Tibial nerve (tissue), 4 donors: Measurements from ENCODE around the gene PVALB. TPM values are rescaled to one million over a fixed set of nuclear protein-coding genes. Genes with fewer than 3 reads are reported as not detected.
"Not testable (repeated sequence)": the region's sequence is repeated elsewhere in the genome, so short reads cannot be mapped to it uniquely, and the experiment has no call there.

Source experiments
- DNase-seq, 2 donors: peaks; one replicate each; pipeline ENCODE4 v3.0.0-alpha.2; 2019; ENCODE audit warnings: low spot score in 2 of 2
- H3K27ac ChIP-seq, 4 donors: fragments of 200-600 bp; sonication (generic) in 3 of 4; one replicate each; pipeline ENCODE4 v1.5.1; 2017 to 2019; ENCODE audit warnings: mild to moderate bottlenecking in 1 of 4
- H3K27me3 ChIP-seq, 2 donors: fragments of 200-600 bp; sonication (generic) in 1 of 2; one replicate each; pipeline versions ENCODE4 v1.5.1 to v1.6.0; 2017 to 2019
- H3K36me3 ChIP-seq, 3 donors: fragments of 200-600 bp; sonication (generic); one replicate each; pipeline ENCODE4 v1.5.1; 2018 to 2019
- H3K4me1 ChIP-seq, 4 donors: fragments of 200-600 bp; sonication (generic) in 3 of 4; one replicate each; pipeline ENCODE4 v1.5.1; 2017 to 2019
- H3K4me3 ChIP-seq, 4 donors: fragments of 200-600 bp; sonication (generic) in 3 of 4; one replicate each; pipeline ENCODE4 v1.5.1; 2017 to 2019; ENCODE audit warnings: mild to moderate bottlenecking in 1 of 4, moderate library complexity in 1 of 4
- H3K9me3 ChIP-seq, 4 donors: fragments of 200-600 bp; sonication (generic) in 3 of 4; one replicate each; pipeline ENCODE4 v1.5.1; 2017 to 2019
- EP300 ChIP-seq, 2 donors: sonication (generic); formaldehyde crosslinking; IDR thresholded peaks; one replicate each; pipeline ENCODE4 v1.6.1; 2017; ENCODE audit warnings: antibody characterized with exemption in 2 of 2, mild to moderate bottlenecking in 1 of 2
- POLR2A ChIP-seq, 2 donors: fragments of 450-650 bp; IDR thresholded peaks; one replicate each; pipeline ENCODE4 v1.6.1; 2017; ENCODE audit warnings: antibody characterized with exemption in 2 of 2, mild to moderate bottlenecking in 2 of 2, moderate library complexity in 2 of 2
- WGBS, 2 donors: methylation state at CpG; one replicate each; pipeline ENCODE4 v1.1.5; 2018; 5-methylcytosine and 5-hydroxymethylcytosine counted together
- total RNA-seq, 4 donors: library from RNA; depleted of rRNA; stranded (reverse); fragments of >200 nt; gene quantifications; one replicate each; pipeline ENCODE4 v1.1.0, GENCODE V29; 2016
- TF ChIP-seq, protein P1 (sequence below), 5 experiments: fragments of 200-600 bp in 3 of 5; fragments of 450-650 bp in 2 of 5; sonication (generic) in 3 of 5; IDR thresholded peaks; one replicate each; pipeline ENCODE4 v1.5.1; 2016 to 2019; ENCODE audit warnings: antibody characterized with exemption in 5 of 5, mild to moderate bottlenecking in 3 of 5, moderate library complexity in 2 of 5

The PVALB gene
- total RNA-seq, 4 donors from 2014 or later = not detected

DNA sequence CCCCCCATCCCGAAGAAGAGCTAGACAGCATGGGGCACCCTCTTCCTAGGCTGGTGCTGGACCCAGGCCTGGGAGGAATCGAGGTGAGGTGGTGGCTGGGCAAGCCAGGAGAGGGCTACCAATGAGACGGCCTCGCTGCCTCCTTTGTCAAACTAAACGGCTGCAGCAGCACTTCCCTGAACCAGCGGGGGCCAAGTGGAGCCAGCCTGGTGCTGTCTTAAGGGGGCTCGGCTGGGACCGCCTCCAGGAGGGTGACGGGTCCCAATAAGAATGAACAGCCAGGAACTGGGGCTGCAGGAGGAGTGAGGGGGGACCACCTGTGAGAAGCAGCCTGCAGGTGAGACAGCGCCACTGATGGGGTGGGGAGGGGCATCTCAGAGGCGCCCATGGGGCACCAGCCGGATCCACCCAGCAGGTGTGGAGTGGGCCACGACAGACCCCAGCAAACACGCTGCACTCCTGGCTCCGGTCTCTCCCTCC lies 58.0 kb downstream of the PVALB start:
- Histone ChIP-seq H3K4me3 (no peak overlapping the region), H3K9me3 (no peaks in the 10 kb centered on the region), H3K27ac (no peak overlapping the region), H3K27me3 (peaks cover 0 to 19% of the 10 kb centered on the region in 2 donors), H3K36me3 (peaks cover 0 to 50% (median 0%) of the 10 kb centered on the region in 3 donors), H3K4me1 (peaks cover 0 to 6% (median 0%) of the 10 kb centered on the region in 4 donors)
- 71 to 77% methylated on average over 12 of the region's 15 CpGs for WGBS, 2 donors
- TF ChIP-seq POLR2A (IDR thresholded peaks at IDR 0.05) (no peak), EP300 (IDR thresholded peaks at IDR 0.05) (no peak)
- TF ChIP-seq, protein P1, sequence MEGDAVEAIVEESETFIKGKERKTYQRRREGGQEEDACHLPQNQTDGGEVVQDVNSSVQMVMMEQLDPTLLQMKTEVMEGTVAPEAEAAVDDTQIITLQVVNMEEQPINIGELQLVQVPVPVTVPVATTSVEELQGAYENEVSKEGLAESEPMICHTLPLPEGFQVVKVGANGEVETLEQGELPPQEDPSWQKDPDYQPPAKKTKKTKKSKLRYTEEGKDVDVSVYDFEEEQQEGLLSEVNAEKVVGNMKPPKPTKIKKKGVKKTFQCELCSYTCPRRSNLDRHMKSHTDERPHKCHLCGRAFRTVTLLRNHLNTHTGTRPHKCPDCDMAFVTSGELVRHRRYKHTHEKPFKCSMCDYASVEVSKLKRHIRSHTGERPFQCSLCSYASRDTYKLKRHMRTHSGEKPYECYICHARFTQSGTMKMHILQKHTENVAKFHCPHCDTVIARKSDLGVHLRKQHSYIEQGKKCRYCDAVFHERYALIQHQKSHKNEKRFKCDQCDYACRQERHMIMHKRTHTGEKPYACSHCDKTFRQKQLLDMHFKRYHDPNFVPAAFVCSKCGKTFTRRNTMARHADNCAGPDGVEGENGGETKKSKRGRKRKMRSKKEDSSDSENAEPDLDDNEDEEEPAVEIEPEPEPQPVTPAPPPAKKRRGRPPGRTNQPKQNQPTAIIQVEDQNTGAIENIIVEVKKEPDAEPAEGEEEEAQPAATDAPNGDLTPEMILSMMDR (IDR thresholded peaks at IDR 0.05) = no peak
- no peak for DNase-seq

DNA sequence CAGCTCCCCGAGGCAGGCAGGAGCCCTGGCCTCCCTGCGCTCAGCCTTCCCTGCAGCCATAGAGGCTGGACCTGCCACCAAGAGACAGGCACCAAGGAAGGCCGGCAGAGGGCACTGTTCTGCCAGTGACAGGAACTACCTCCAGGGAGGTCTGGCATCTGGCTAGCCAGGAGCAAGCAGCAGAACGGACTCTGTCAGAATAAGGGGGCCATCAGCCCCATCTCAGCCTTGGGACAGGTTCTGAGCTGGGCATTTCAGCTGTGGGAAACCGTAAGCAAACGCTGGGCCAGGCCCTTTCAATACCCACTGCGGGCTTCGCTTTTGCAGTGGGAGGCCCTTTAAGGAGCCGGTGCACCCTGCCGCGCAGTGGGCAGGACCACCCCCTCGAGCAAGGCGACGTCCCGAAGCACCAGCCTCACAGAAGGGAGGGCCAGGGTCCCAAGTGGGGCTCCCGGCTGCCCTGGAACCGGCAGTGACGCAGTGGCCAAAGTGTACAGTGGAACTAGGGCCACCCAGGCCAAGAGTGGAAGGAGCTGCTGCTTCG lies 59.1 kb downstream of the PVALB start:
- Histone ChIP-seq H3K27ac (no peak overlapping the region), H3K27me3 (peaks cover 0 to 27% of the 10 kb centered on the region in 2 donors), H3K4me1 (peaks cover 0 to 6% (median 0%) of the 10 kb centered on the region in 4 donors), H3K4me3 (no peak overlapping the region), H3K9me3 (no peaks in the 10 kb centered on the region), H3K36me3 (peaks cover 0 to 39% (median 0%) of the 10 kb centered on the region in 3 donors)
- TF ChIP-seq, protein P1 (IDR thresholded peaks at IDR 0.05) = peak; percentile 60 to 82 (median 64)
- TF ChIP-seq EP300 (IDR thresholded peaks at IDR 0.05) = no peak
- TF ChIP-seq POLR2A (IDR thresholded peaks at IDR 0.05) = no peak
- WGBS, 2 donors = 52 to 66% methylated on average over 6 to 16 of the region's 19 CpGs
- peak; percentile 71 to 78 for DNase-seq

DNA sequence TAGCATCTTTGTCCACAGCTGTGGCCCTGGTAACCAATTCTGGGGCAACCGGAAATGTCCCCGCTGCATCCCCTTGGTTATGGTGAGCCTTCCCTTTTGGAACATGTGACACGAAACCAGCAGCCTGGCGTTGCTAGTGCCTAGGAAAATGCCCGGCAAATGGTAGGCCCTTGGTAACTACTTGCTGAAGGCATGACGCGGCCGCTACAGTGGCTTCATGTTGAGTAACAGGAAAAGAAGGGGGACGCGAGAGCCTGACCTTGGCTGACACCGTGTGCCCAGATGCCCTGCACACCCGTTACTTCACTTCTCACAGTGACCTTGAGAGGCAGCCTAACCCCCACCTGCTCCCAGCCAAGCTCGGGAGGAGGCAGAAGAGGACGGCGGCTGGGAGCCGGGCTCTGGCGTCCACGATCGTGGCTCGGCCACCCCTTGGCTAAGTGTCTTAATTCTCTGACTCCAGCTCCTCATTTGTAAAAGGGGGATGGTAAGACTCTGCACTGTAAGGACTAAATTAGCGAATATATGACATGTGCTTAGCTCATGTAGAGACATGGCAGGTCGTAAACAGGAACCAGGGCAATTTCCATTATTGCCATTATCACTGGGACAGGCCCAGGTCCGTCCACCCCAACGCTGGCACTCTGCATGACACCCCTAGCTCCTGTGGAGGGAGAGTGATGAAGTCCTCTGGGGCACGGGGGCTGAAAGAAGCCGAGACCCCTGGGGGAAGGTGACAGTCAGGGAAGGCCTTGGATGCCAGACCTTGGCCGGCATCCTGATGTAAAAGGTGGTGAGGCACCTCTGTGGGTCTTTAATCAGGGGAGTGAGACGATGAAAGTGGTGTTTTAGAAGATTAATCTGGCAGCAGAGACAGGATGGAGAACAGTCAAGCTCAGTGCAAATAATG lies 59.8 kb downstream of the PVALB start:
- WGBS, 2 donors = 52% methylated on average over 24 to 27 of the region's 28 CpGs
- H3K4me3 ChIP-seq = no peak overlapping the region
- peaks cover 0 to 32% (median 0%) of the 10 kb centered on the region in 3 donors for H3K36me3 ChIP-seq
- DNase-seq = no peak
- H3K27me3 ChIP-seq = peaks cover 0 to 31% of the 10 kb centered on the region in 2 donors
- H3K27ac ChIP-seq = no peak overlapping the region
- H3K9me3 ChIP-seq = no peaks in the 10 kb centered on the region
- peaks cover 0 to 6% (median 0%) of the 10 kb centered on the region in 4 donors for H3K4me1 ChIP-seq
- TF ChIP-seq EP300 (IDR thresholded peaks at IDR 0.05) (no peak), POLR2A (IDR thresholded peaks at IDR 0.05) (no peak)
- TF ChIP-seq, protein P1 (IDR thresholded peaks at IDR 0.05) = no peak

DNA sequence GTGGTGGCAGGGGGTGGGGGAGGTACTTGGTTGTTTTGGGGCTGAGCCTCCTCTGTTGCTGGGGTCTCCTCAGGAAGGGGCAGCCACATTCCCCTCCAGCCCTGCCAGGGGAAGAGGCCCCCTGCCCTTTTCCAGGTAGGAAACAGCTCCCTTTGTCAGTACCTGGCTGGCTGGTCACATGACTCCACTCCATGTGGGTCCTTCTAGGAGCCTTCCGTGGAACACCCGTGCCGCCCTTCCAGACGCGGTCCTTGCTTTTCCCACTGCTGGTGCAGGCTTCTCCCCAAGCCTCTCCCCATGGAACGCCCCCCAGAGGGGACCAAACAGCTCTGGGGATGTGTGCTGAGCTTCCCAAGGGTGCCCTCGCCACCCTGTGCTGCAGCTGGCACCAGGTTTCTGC lies 60.8 kb downstream of the PVALB start:
- no peak for DNase-seq
- 63 to 73% methylated on average over 7 of the region's 7 CpGs for WGBS, 2 donors
- peaks cover 0 to 6% (median 0%) of the 10 kb centered on the region in 4 donors for H3K4me1 ChIP-seq
- peaks cover 0 to 31% of the 10 kb centered on the region in 2 donors for H3K27me3 ChIP-seq
- H3K9me3 ChIP-seq = no peaks in the 10 kb centered on the region
- H3K36me3 ChIP-seq = peaks cover 0 to 23% (median 0%) of the 10 kb centered on the region in 3 donors
- no peak overlapping the region for H3K4me3 ChIP-seq
- H3K27ac ChIP-seq = no peak overlapping the region
- TF ChIP-seq, protein P1 (IDR thresholded peaks at IDR 0.05) = no peak
- no peak for TF ChIP-seq EP300 (IDR thresholded peaks at IDR 0.05)
- TF ChIP-seq POLR2A (IDR thresholded peaks at IDR 0.05) = no peak

DNA sequence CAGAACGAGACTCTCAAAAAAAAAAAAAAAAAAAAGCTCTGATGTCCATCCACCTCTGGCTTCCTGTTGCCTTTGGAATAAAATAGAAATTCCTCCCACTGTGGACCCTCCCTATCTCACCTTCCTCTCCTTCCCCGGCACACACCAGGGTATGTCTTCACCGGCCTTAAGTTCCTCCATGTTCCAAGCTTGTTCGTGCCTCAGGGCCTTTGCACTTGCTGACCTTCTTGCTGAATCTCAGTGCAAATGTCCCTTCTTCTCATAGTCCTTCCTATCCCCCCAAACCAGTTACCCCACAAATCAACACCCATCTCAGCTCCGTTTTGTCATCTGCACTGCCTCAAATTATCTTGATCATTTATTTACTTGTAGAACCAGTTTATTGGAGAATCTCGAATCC lies 61.5 kb downstream of the PVALB start:
- Histone ChIP-seq H3K27ac (no peak overlapping the region), H3K9me3 (no peaks in the 10 kb centered on the region), H3K27me3 (peaks cover 0 to 31% of the 10 kb centered on the region in 2 donors), H3K36me3 (peaks cover 0 to 16% (median 0%) of the 10 kb centered on the region in 3 donors), H3K4me3 (no peak overlapping the region), H3K4me1 (peaks cover 0 to 6% (median 0%) of the 10 kb centered on the region in 4 donors)
- 85 to 88% methylated on average over 6 of the region's 6 CpGs for WGBS, 2 donors
- TF ChIP-seq, protein P1 (IDR thresholded peaks at IDR 0.05) = no peak
- no peak for TF ChIP-seq EP300 (IDR thresholded peaks at IDR 0.05)
- no peak for TF ChIP-seq POLR2A (IDR thresholded peaks at IDR 0.05)
- DNase-seq = no peak

DNA sequence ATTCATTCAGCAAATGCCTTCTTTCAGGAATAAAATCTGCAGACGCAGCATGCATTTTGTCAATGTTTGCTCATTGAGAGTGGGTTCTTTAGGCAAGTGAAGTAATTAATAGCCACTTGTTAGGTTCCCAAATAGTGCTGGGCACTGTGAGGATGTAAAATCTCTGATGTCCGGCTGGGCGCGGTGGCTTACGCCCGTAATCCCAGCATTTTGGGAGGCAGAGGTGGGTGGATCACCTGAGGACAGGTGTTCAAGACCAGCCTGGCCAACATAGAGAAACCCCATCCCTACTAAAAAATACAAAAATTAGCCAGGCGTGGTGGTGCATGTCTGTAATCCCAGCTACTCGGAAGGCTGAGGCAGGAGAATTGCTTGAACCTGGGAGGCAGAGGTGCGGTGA lies 62.0 kb downstream of the PVALB start:
- H3K27me3 ChIP-seq = peaks cover 0 to 31% of the 10 kb centered on the region in 2 donors
- not testable (repeated sequence) for H3K4me3 ChIP-seq, H3K4me1 ChIP-seq, DNase-seq, H3K9me3 ChIP-seq, H3K27ac ChIP-seq
- H3K36me3 ChIP-seq = peaks cover 0 to 12% (median 0%) of the 10 kb centered on the region in 3 donors
- WGBS, 2 donors = 92 to 94% methylated on average over 9 of the region's 9 CpGs
